SIG-M5 (cell line): ENCODE measurements around the gene CSF3.

Source experiments
- DNase-seq: peaks from one replicate; lab custom pipeline; 2025; lab: John Stamatoyannopoulos, UW

The CSF3 gene, protein sequence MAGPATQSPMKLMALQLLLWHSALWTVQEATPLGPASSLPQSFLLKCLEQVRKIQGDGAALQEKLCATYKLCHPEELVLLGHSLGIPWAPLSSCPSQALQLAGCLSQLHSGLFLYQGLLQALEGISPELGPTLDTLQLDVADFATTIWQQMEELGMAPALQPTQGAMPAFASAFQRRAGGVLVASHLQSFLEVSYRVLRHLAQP

GRCh38 chr17:40015005-40015997 lies at the start of gene CSF3:
TSS of gene CSF3 (plus strand) at chr17:40015440. CDS start at chr17:40015475, 35 bp downstream.
- DNase-seq: no peak

GRCh38 chr17:39966771-39967170 lies 48.5 kb upstream of the CSF3 start:
- no peak for DNase-seq

DNA sequence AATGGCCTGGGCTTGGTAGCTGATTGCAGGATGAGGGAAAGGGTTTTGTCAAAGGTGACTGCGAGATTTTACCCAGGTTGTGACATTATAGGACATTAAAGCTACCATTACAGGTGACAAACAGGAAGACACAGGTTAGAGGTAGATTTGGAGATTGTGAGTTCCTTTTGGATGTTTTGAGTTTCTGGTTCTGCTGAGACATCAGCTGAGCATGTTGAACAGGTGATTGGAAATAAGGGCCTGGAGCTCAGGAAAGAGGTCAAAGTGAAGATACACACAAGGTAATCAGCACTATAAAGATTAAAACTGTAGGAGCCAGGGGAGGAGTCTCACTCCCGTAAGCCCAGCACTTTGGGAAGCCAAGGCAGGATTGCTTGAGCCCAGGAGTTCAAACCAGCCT lies 46.5 kb upstream of the CSF3 start:
- no peak for DNase-seq

DNA sequence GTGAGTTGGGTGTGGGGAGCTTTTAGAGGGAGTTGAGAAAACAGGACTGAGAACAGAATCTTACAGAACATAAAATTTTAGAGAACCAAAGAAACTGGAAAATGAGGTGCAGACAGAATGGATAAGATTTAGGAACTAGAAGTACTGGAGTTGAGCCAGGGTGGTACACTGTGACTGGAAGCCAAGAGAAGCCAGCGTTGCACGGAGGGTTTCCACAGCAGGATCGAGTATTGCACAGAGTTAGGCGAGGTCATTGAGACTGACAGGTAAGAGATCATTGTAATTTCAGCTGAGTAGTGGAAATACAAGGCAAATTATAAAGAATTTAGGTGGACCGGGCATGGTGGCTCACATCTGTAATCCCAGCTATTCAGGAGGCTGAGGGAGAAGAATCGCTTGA lies 45.9 kb upstream of the CSF3 start:
- no peak for DNase-seq

- DNase-seq: no peak
Measured at GRCh38 chr17:39970157-39970692, 45.0 kb upstream of the CSF3 start.

GRCh38 chr17:39971076-39971603 lies 44.1 kb upstream of the CSF3 start:
- no peak for DNase-seq

DNA sequence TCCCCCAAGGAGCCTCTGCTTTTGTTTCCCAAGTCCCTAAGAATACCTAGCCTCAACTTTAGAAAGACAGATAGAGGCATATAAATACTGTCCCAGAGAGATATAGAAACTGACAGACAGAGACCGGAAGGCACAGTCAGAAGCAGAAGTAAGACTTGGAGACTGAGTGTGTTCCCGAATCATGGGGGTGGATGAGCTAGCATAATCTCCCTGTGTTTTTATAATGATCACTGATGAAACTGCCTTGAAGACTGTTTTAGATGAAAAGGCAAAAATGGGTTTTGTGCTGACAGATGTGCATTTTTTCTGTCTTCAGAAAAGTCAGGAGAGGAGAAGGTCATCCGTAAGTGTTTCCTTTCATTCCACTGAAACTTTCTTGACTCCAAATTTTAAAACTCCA lies 43.0 kb upstream of the CSF3 start:
- DNase-seq: no peak

DNA sequence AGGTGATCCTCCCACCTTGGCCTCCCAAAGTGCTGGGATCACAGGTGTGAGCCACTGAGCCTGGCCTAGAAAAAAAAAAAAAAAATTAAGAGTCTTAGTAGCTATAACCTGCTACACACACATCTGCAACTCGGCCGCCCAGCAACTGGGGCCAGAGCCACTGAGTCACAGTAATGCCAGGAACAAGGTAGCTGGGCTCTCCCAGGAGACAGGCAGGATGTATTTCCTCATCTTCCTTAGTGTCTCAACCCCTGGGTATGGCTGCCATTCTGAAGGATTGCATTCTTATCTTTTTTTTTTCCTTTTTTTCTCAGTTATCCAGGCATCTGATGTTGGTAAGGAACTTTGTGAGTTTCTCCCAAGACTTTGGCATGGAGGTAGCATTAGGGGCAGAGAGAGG lies 41.7 kb upstream of the CSF3 start:
- no peak for DNase-seq

GRCh38 chr17:39974433-39974832 lies 40.8 kb upstream of the CSF3 start:
- no peak for DNase-seq

- no peak for DNase-seq
Measured at GRCh38 chr17:39975801-39976200, 39.4 kb upstream of the CSF3 start.

- no peak for DNase-seq
Measured at GRCh38 chr17:39979016-39979670, 36.1 kb upstream of the CSF3 start.

DNA sequence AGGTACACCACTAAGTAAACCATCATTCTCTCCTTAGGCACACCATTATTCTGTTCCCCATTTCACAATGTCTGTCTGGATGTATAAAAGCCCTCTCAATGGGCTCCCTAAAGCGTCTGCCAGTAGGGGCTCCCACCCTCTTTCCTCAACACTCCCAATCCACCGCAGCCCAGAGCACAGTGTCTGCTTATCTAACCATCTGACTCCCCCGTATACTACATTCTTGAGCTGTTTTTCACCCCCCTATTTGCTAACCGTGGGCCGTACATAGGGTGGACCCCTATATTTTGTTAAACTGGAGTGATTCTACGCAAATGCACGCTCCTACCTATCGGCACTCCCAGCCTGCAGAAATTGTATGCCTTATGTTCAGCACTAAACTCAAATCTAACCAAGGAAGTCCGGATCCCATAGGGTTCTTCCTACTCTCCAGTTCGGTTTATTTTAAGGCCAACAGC lies 35.3 kb upstream of the CSF3 start:
- peak; percentile 54 for DNase-seq

DNA sequence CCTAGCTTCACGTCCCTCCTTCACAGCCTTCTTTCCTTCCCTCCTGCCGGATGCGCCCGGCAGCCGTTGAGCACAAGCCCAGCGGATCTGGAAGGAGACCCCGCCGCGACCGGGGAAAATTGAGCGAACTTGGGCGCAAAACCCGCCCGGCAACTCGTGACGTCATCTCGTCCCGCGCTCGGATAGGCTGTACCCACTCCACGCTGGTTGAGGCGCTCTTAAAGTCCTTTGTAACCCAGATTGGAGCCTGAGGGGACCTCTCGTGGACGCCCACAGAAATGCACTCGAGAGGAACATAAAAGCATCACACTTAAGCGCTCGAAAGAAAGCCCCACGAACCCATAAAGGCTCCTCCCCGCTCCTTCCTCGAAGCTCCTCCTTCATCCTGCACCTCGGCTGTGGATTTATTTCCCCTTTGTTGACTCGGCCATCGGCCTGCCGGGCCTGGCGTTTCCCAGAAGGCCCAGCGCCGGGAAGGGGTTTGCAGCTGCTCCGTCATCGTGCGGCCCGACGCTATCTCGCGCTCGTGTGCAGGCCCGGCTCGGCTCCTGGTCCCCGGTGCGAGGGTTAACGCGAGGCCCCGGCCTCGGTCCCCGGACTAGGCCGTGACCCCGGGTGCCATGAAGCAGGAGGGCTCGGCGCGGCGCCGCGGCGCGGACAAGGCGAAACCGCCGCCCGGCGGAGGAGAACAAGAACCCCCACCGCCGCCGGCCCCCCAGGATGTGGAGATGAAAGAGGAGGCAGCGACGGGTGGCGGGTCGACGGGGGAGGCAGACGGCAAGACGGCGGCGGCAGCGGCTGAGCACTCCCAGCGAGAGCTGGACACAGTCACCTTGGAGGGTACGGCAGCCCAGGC lies 34.7 kb upstream of the CSF3 start, which contains the start of gene PSMD3:
TSS of gene PSMD3 (plus strand) at position 457 of the 856 bp plus-strand sequence. CDS start at position 621, 164 bp downstream.
- DNase-seq: peak; percentile 99

GRCh38 chr17:39981207-39981741 lies 34.0 kb upstream of the CSF3 start:
- no peak for DNase-seq

- DNase-seq: no peak
Measured at GRCh38 chr17:39981766-39982375, 33.4 kb upstream of the CSF3 start.

DNA sequence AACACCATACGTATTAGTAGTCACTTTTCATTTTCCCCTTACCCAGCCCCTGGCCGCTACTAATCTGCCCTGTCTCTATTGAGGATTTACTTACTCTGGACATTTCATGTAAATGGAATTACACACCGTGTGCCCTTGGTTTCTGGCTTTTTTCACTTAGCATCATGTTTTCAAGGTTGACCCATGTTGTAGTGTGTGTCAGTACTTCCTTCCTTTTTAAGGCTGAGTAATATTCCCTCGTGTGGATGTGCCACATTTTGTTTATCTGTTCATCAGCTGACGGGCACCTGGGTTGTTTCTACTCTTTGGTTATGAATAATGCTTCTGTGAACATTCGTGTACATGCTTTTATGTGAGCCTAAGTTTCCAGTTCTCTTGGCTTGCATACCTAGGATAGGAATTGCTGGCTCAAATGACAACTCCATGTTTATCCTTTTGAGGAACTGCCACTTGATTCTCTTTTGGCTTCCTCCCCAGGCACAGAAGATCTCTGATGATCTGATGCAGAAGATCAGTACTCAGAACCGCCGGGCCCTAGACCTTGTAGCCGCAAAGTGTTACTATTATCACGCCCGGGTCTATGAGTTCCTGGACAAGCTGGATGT lies 26.9 kb upstream of the CSF3 start:
- DNase-seq: no peak

DNA sequence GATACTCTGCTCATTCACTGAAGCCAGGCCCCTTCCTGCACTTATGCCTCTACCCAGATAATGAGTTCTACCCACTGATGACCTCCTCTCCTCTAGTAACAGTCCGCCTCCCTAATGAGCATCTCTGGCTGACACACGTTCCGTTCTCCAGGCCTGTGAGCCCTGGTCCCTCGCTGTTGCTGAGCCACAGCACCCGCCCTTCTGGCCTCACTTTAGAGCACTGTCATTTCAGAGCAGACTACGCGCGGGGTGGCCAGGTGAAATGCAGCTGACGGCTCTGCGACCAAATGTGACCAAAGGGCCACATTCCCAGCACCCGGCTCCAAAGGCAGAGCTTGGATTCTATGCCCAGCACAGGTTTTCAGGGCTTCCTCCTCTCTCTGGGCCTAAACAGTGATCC lies 20.8 kb upstream of the CSF3 start:
- DNase-seq: no peak

DNA sequence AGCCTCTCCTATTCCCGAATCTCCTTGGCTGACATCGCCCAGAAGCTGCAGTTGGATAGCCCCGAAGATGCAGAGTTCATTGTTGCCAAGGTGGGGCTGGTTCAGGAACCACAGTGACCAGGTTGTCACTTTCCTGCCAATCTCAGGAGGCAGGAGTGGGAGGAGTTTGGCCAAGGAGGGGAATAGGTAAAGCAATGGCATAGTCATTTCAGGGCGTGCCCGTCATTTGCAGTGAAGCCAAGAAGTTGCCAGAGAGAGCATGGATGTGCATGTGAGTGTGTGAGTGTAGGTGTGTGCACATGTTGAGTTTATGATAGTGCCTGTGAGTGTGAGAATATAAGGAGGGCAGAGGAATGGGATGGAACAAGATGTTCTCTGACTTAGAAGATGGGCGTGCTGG lies 19.8 kb upstream of the CSF3 start:
- no peak for DNase-seq

DNA sequence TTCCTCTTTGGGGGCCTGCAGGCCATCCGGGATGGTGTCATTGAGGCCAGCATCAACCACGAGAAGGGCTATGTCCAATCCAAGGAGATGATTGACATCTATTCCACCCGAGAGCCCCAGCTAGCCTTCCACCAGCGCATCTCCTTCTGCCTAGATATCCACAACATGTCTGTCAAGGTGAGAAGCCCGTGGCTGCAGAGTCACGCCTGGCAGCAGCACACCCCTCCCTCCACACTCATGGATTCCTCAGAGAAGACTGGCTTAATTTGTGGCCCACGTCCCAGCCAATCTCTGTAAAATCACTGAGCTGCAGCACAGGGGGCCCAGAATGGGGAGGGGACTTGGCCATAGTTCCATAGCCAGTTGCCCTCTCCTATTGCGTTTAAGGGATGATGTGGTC lies 19.1 kb upstream of the CSF3 start:
- no peak for DNase-seq

DNA sequence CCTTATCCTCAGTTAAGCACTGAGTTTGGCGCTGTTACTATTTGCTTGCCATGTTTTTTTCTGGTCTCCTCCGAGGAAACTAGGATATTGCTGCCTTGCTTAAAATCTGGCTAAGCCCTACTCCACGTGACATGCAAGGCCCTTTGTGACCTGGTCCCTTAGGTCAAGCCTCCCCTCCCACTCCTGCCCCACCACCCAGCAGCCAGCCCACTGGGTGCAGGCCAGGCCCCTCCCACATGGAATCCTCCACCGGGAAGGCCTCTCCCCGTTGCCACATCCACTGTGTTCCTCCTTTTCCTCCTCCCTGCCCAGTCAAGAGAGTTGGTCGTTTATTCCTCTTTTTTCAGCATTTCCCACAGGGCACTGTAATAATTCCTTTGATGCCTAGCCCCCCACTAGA lies 18.4 kb upstream of the CSF3 start:
- no peak for DNase-seq
